Stomach (tissue), 9 donors: ENCODE results near the gene NR1I3. TPM values are rescaled to one million over a fixed set of nuclear protein-coding genes. Genes with fewer than 3 reads are reported as not detected.

Experiments
- DNase-seq, 2 donors: peaks; one replicate each; pipeline versions ENCODE4 v3.0.0 to v3.0.0-alpha.2; 2013 to 2019
- H3K27ac ChIP-seq, 5 donors: fragments of 200-600 bp in 4 of 5; sonication (generic) in 4 of 5; one replicate each; pipeline ENCODE4 v1.5.1; 2013 to 2019; ENCODE audit warnings: mild to moderate bottlenecking in 1 of 5, moderate library complexity in 1 of 5
- H3K27me3 ChIP-seq, 3 donors: fragments of 200-600 bp; sonication (generic); one replicate each; pipeline ENCODE4 v1.5.1; 2017 to 2019; ENCODE audit warnings: mixed run types in 1 of 3
- H3K36me3 ChIP-seq, 4 donors: fragments of 200-600 bp; sonication (generic); 1 replicate in 3 of 4; 2 replicates in 1 of 4; pipeline ENCODE4 v1.5.1; 2016 to 2019
- H3K4me1 ChIP-seq, 4 donors: fragments of 200-600 bp; sonication (generic); one replicate each; pipeline ENCODE4 v1.5.1; 2016 to 2019
- H3K4me3 ChIP-seq, 4 donors: fragments of 200-600 bp; sonication (generic) in 3 of 4; one replicate each; pipeline ENCODE4 v1.5.1; 2016 to 2019; ENCODE audit warnings: mild to moderate bottlenecking in 1 of 4
- H3K9me3 ChIP-seq, 4 donors: fragments of 200-600 bp; sonication (generic); one replicate each; pipeline ENCODE4 v1.5.1; 2016 to 2019
- EP300 ChIP-seq: sonication (generic); formaldehyde crosslinking; IDR thresholded peaks from one replicate; pipeline ENCODE4 v1.6.1; 2017; ENCODE audit warnings: antibody characterized with exemption
- POLR2A ChIP-seq, 4 donors: fragments of 450-650 bp; IDR thresholded peaks; one replicate each; pipeline ENCODE4 v1.6.1; 2016; ENCODE audit warnings: antibody characterized with exemption in 4 of 4, control low read depth in 2 of 4, mild to moderate bottlenecking in 1 of 4, moderate library complexity in 1 of 4
- POLR2AphosphoS5 ChIP-seq, 3 donors: sonication (generic); formaldehyde crosslinking; IDR thresholded peaks; one replicate each; pipeline ENCODE4 v1.6.1; 2016; ENCODE audit warnings: antibody characterized with exemption in 3 of 3
- WGBS, 5 donors: extraction: QIAGEN DNeasy Blood & Tissue Kit in 3 of 5; methylation state at CpG; one replicate each; pipeline versions ENCODE4 v1.1.5 to v1.1.7; 2013 to 2018; 5-methylcytosine and 5-hydroxymethylcytosine counted together
- intact Hi-C: fragments of 100-400 bp; cut with DNase I; formaldehyde crosslinking; loops from one replicate; pipeline ENCODE4 v1.15.1; 2023; ENCODE audit warnings: low total_unique reads
- polyA plus RNA-seq, 3 donors: library from polyadenylated mRNA; stranded (reverse); fragments of 200-250 nt; gene quantifications; one replicate each; pipeline ENCODE4 v1.2.3, GENCODE V29; 2013
- total RNA-seq, 5 donors: library from RNA; depleted of rRNA; stranded (reverse); fragments of >200 nt; gene quantifications; one replicate each; pipeline versions ENCODE4 v1.1.0 to v1.2.3, GENCODE V29; 2014 to 2016
- TF ChIP-seq, protein P1 (sequence below), 7 experiments: fragments of 450-650 bp in 4 of 7; fragments of 200-600 bp in 3 of 7; sonication (generic) in 3 of 7; IDR thresholded peaks; one replicate each; pipeline ENCODE4 v1.5.1; 2016 to 2019; ENCODE audit warnings: antibody characterized with exemption in 7 of 7, control low read depth in 2 of 7, mild to moderate bottlenecking in 1 of 7
- donor health status: healthy with polysubstance abuse.
- donor health status: Bipolar disorder and iron deficiency.
- donor health status: healthy.

Gene NR1I3
- total and polyA plus RNA-seq, 8 donors, result 0.55 TPM; not detected in 7

DNA sequence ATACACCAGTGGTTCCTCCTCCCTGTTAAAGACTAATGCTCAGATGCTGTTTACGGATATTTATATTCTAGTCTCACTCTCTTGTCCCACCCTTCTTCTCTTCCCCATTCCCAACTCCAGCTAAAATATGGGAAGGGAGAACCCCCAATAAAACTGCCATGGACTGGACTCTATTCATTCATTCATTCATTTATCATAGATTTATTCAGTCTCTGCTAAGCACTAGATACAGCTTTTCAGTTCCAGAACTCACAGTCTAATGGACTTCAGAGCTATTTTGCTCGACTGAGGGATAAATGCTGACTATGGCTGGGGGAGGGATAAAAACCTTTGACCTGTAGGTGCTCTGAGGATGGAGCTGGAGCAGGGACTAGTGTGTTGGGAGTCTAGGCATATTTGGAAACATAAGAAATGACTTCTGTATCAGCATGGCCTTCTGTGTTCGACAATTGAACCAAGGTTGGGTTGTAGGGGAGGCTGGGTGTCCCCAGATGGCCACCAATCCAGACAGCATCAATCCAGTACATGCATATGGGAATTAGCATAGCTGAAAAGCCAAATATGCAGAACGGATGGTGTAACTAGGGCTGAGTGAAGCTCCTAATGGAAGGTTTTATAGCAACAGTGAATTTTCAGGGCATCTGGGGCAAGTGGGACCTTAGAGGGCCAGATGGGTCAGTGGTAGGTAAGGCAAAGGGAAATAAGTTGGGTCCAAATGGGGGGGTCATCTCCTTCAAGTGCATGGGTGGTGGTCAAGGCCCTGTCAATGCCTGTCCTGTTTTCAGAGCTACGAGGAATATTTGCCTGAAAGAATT, 18.7 kb downstream of the NR1I3 start:
- Histone ChIP-seq H3K4me1 (peaks cover 0 to 16% (median 0%) of the 10 kb centered on the region in 4 donors), H3K27me3 (no peaks in the 10 kb centered on the region), H3K4me3 (no peak overlapping the region), H3K9me3 (no peaks in the 10 kb centered on the region), H3K36me3 (peaks cover 4 to 19% (median 11%) of the 10 kb centered on the region in 4 donors), H3K27ac (no peak overlapping the region)
- DNase-seq, result no peak
- TF ChIP-seq POLR2AphosphoS5 (IDR thresholded peaks at IDR 0.05) (no peak), POLR2A (IDR thresholded peaks at IDR 0.05) (no peak), EP300 (no peak)
- TF ChIP-seq, protein P1, sequence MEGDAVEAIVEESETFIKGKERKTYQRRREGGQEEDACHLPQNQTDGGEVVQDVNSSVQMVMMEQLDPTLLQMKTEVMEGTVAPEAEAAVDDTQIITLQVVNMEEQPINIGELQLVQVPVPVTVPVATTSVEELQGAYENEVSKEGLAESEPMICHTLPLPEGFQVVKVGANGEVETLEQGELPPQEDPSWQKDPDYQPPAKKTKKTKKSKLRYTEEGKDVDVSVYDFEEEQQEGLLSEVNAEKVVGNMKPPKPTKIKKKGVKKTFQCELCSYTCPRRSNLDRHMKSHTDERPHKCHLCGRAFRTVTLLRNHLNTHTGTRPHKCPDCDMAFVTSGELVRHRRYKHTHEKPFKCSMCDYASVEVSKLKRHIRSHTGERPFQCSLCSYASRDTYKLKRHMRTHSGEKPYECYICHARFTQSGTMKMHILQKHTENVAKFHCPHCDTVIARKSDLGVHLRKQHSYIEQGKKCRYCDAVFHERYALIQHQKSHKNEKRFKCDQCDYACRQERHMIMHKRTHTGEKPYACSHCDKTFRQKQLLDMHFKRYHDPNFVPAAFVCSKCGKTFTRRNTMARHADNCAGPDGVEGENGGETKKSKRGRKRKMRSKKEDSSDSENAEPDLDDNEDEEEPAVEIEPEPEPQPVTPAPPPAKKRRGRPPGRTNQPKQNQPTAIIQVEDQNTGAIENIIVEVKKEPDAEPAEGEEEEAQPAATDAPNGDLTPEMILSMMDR (IDR thresholded peaks at IDR 0.05), result no peak
- 84 to 91% (median 88%) methylated on average over 5 of the region's 5 CpGs for WGBS, 5 donors
- intact Hi-C loops, result no loop called here

DNA sequence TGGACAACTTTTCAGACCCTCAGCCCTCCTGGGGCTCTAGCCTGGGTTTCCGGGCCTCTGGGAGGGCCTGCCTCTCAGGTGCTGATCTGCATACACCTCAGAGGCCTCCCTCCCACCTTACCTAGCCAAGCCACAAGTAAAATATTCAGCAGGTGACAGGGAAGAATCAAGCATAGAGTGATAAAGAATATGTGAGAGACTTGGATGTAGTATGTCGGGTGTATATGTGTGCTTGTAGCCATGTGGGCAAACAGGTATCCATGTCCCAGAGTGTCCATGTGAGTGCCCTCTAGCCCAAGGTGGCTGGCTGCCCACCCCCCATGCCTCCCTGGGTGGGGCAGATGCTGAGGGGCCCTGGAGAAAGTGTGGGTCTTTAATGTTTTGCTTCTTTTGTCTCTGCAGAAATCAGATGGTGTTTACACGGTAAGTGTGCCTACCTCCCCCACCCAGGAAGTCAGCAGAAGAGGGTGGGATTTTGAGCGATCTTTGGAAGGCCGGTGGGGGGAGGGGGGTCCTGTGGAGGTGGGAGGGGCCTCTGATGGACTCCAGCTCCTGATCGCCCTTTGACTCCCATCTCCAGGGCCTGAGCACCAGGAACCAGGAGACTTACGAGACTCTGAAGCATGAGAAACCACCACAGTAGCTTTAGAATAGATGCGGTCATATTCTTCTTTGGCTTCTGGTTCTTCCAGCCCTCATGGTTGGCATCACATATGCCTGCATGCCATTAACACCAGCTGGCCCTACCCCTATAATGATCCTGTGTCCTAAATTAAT, 19.5 kb downstream of the NR1I3 start:
- Histone ChIP-seq H3K27me3 (no peaks in the 10 kb centered on the region), H3K4me3 (peak overlapping the region in 1 of 4 donors; percentile 32), H3K36me3 (peaks cover 12 to 27% (median 19%) of the 10 kb centered on the region in 4 donors), H3K4me1 (peaks cover 0 to 10% (median 0%) of the 10 kb centered on the region in 4 donors), H3K9me3 (no peaks in the 10 kb centered on the region), H3K27ac (peak overlapping the region in 2 of 5 donors; percentile 83 to 87)
- TF ChIP-seq, protein P1 (IDR thresholded peaks at IDR 0.05), result no peak
- TF ChIP-seq EP300 (no peak), POLR2AphosphoS5 (IDR thresholded peaks at IDR 0.05) (no peak), POLR2A (IDR thresholded peaks at IDR 0.05) (no peak)
- WGBS, 5 donors, result 49 to 65% (median 60%) methylated on average over 7 to 8 of the region's 8 CpGs
- no peak for DNase-seq
- intact Hi-C loops, result no loop called here

DNA sequence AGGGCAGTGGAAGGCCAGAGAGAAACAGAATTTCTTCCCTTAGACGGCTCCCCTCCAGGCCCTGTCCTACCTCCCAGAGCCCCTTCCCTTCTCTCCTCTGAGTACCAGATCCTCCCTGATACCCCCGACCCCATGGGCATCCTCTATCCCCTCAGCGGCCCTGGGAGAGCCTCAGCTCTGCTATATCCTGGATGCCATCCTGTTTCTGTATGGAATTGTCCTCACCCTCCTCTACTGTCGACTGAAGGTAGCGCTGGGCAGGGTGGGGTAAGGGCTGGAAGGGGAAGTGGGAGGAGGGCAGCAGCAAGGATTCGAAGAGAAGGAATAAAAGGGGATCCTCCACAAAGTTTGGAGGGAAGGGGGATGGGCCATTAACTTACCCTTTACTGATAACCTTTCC, 20.2 kb downstream of the NR1I3 start:
- TF ChIP-seq, protein P1 (IDR thresholded peaks at IDR 0.05), result no peak
- TF ChIP-seq POLR2AphosphoS5 (IDR thresholded peaks at IDR 0.05) (no peak), EP300 (no peak), POLR2A (IDR thresholded peaks at IDR 0.05) (no peak)
- H3K27me3 ChIP-seq, result no peaks in the 10 kb centered on the region
- peaks cover 0 to 10% (median 0%) of the 10 kb centered on the region in 4 donors for H3K4me1 ChIP-seq
- DNase-seq, result no peak
- peak overlapping the region in 4 of 5 donors; percentile 60 to 87 (median 80) for H3K27ac ChIP-seq
- H3K4me3 ChIP-seq, result peak overlapping the region in 1 of 4 donors; percentile 32
- WGBS, 5 donors, result 71 to 75% (median 73%) methylated on average over 5 to 6 of the region's 6 CpGs
- H3K9me3 ChIP-seq, result no peaks in the 10 kb centered on the region
- intact Hi-C loops, result no loop called here
- peaks cover 18 to 34% (median 25%) of the 10 kb centered on the region in 4 donors for H3K36me3 ChIP-seq

DNA sequence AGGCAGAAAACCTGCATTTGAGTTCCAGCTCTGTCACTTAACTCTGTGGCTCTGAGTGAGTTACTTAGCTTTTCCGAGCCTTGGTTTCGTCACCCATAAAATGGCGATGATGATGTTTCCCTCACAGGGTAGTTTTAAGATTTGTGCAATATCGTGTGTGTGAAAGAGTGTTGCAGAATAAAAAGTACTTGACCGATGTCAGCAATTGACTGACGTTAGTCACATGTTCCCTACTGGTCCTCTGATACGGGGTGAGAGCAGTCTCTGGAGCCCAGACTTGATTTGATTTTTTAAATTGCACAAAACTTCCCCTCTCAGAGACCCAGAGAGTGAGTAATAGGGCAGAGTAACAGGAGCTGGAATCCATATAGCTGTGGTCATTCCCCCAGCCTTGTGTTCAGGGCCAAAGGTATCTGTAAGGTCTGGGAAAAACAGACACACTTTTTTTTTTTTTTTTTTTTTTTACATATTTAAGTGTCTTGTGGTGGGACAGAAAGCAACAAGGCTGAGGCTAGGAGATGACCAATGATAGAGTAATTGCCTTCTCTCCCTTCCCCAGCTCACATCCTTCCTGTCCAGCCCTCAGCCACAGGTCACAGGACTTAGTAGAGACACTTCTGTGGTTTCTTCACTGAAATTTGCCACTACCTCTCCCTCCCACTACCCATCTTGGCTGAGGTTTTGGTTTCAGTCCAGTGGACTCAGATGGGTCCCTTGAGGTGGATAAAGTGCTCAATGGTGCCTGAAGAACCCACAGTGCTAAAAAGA, 20.9 kb downstream of the NR1I3 start:
- 39 to 63% (median 44%) methylated on average over 7 of the region's 7 CpGs for WGBS, 5 donors

More for the DNA sequence above, 20.9 kb downstream of the NR1I3 start:
- Histone ChIP-seq H3K9me3 (no peaks in the 10 kb centered on the region), H3K4me1 (peaks cover 0 to 10% (median 0%) of the 10 kb centered on the region in 4 donors), H3K27ac (peak overlapping the region; percentile 55 to 87 (median 77)), H3K4me3 (peak overlapping the region in 3 of 4 donors; percentile 26 to 32 (median 31)), H3K36me3 (peaks cover 25 to 41% (median 32%) of the 10 kb centered on the region in 4 donors), H3K27me3 (no peaks in the 10 kb centered on the region)
- intact Hi-C loops, result no loop called here
- TF ChIP-seq POLR2A (IDR thresholded peaks at IDR 0.05) (no peak), POLR2AphosphoS5 (IDR thresholded peaks at IDR 0.05) (peak in 2 of 3 donors; percentile 49 to 57), EP300 (no peak)
- TF ChIP-seq, protein P1 (IDR thresholded peaks at IDR 0.05), result no peak
- no peak for DNase-seq
